ENCODE measurements around the gene MORN2.

MORN2 gene

DNA sequence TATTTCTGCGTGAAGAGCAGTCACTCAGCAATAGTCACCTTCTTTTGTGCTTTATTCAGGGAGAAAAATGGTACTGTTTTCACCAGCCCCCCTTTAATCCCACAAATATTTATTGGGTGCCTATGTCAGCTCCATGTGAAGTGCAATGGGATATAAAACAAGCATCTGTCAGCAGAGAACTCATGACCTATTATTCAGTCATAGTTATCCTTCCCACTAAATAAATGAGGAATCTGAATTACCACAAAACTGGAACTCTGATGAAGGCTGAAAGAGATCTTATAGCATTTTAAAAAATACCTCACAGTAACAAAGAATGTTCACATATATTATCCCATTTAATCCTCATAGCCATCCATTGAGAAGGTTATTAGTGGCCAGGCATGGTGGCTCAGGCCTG lies 45.8 kb upstream of the MORN2 start:
- H3K79me2 ChIP-seq (ENCODE audit: insufficient read depth, low read length) = no peaks in the 10 kb centered on the region
- peaks cover 20% of the 10 kb centered on the region; the same call in 1 of the 2 replicates for H3K36me3 ChIP-seq (ENCODE audit: insufficient read depth, low read length)
- no peaks in the 10 kb centered on the region for H4K20me1 ChIP-seq (ENCODE audit: insufficient read depth, low read length, poor library complexity, severe bottlenecking)
- no peak overlapping the region for H3K9ac ChIP-seq (ENCODE audit: low read depth, low read length, poor library complexity, severe bottlenecking)
- H3F3A ChIP-seq (ENCODE audit: low read depth) = no peaks in the 10 kb centered on the region
- H3K27me3 ChIP-seq (ENCODE audit: insufficient read depth, low read length, poor library complexity, severe bottlenecking) = no peaks in the 10 kb centered on the region
- H2AFZ ChIP-seq (ENCODE audit: low read length) = no peak overlapping the region
- peaks cover 4% of the 10 kb centered on the region for H3K4me1 ChIP-seq (ENCODE audit: insufficient read depth, low read length, poor library complexity, severe bottlenecking)
- TF ChIP-seq EZH2phosphoT487 (IDR thresholded peaks at IDR 0.05; ENCODE audit: borderline replicate concordance) = no peak
- TF ChIP-seq, protein P1, sequence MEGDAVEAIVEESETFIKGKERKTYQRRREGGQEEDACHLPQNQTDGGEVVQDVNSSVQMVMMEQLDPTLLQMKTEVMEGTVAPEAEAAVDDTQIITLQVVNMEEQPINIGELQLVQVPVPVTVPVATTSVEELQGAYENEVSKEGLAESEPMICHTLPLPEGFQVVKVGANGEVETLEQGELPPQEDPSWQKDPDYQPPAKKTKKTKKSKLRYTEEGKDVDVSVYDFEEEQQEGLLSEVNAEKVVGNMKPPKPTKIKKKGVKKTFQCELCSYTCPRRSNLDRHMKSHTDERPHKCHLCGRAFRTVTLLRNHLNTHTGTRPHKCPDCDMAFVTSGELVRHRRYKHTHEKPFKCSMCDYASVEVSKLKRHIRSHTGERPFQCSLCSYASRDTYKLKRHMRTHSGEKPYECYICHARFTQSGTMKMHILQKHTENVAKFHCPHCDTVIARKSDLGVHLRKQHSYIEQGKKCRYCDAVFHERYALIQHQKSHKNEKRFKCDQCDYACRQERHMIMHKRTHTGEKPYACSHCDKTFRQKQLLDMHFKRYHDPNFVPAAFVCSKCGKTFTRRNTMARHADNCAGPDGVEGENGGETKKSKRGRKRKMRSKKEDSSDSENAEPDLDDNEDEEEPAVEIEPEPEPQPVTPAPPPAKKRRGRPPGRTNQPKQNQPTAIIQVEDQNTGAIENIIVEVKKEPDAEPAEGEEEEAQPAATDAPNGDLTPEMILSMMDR (conservative IDR thresholded peaks at IDR 0.05; ENCODE audit: low read length) = no peak
- no peaks in the 10 kb centered on the region for H3K9me3 ChIP-seq (ENCODE audit: insufficient read depth, low read depth, low read length)
- H3K9me2 ChIP-seq (replicated peaks; ENCODE audit: low read depth, low read length) = no peaks in the 10 kb centered on the region
- no peak overlapping the region for H3K4me2 ChIP-seq (ENCODE audit: low read depth, low read length, poor library complexity, severe bottlenecking)
- H3K4me3 ChIP-seq (ENCODE audit: low read length, poor library complexity, severe bottlenecking) = no peak overlapping the region

DNA sequence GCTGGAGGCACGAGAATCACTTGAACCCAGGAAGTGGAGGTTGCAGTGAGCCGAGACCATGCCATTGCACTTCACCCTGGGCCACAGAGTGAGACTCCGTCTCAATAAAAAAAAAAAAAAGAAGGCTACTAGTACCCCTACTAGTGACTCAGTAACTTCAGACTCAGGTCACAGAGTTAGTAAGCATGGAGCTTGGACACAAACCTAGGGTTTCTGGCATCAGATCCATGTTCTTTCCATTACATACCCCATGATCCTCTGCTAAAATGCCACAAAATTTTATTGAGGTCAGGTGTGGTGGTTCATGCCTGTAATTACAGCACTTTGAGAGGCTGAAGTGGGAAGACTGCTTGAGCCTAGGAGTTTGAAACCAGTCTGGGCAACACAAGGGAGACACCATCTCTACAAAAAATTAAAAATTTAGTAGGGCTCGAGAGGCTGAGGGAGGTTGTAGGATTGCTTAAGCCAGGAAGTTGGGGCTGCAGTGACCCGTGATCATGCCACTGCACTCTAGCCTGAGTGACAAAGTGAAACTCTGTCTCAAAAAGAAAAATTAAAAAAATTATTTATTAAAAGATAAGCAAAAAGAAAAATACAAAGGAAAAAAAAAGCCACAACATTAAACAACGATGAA lies 45.1 kb upstream of the MORN2 start:
- Histone ChIP-seq H3K27me3 (ENCODE audit: insufficient read depth, low read length, poor library complexity, severe bottlenecking) (no peaks in the 10 kb centered on the region), H3K4me3 (ENCODE audit: low read length, poor library complexity, severe bottlenecking) (no peak overlapping the region), H3F3A (ENCODE audit: low read depth) (no peaks in the 10 kb centered on the region), H3K4me2 (ENCODE audit: low read depth, low read length, poor library complexity, severe bottlenecking) (no peak overlapping the region), H3K79me2 (ENCODE audit: insufficient read depth, low read length) (no peaks in the 10 kb centered on the region), H3K4me1 (ENCODE audit: insufficient read depth, low read length, poor library complexity, severe bottlenecking) (peaks cover 4% of the 10 kb centered on the region), H3K9me3 (ENCODE audit: insufficient read depth, low read depth, low read length) (no peaks in the 10 kb centered on the region), H3K9me2 (replicated peaks; ENCODE audit: low read depth, low read length) (no peaks in the 10 kb centered on the region), H2AFZ (ENCODE audit: low read length) (no peak overlapping the region), H3K36me3 (ENCODE audit: insufficient read depth, low read length) (peaks cover 20% of the 10 kb centered on the region; the same call in 1 of the 2 replicates), H4K20me1 (ENCODE audit: insufficient read depth, low read length, poor library complexity, severe bottlenecking) (no peaks in the 10 kb centered on the region), H3K9ac (ENCODE audit: low read depth, low read length, poor library complexity, severe bottlenecking) (no peak overlapping the region)
- no peak for TF ChIP-seq EZH2phosphoT487 (IDR thresholded peaks at IDR 0.05; ENCODE audit: borderline replicate concordance)
- TF ChIP-seq, protein P1 (conservative IDR thresholded peaks at IDR 0.05; ENCODE audit: low read length) = no peak

DNA sequence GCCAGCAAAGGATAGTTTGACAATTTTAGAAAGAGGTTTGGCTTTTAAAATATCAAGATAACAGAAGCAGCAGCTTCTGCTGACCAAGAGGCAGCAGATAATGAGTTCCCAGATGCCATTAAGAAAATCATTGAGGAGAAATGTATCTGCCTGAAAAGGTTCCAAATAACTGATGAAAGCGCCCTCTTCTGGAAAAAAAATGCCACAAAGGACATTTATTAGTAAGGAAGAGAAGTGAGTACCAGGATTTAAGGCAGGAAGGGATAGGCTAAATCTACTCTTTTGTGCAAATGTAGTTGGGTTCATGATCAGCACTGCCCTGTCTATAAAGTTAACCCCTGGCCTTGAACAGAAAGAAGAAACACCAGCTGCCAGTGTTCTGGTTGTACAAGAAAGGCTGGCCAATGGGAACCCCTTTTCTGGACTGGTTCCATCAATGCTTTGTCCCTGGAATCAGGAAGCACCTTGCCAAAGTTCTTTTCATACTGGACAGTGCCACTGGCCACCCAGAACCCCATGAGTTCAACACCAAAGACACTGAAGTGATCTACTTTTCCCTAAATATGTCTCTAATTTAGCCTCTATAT lies 40.7 kb upstream of the MORN2 start:
- no peaks in the 10 kb centered on the region for H3K9me3 ChIP-seq (ENCODE audit: insufficient read depth, low read depth, low read length)
- H2AFZ ChIP-seq (ENCODE audit: low read length) = no peak overlapping the region
- H3K36me3 ChIP-seq (ENCODE audit: insufficient read depth, low read length) = peaks cover 16% of the 10 kb centered on the region; the same call in 1 of the 2 replicates
- TF ChIP-seq, protein P1 (conservative IDR thresholded peaks at IDR 0.05; ENCODE audit: low read length) = peak; percentile 68
- TF ChIP-seq EZH2phosphoT487 (IDR thresholded peaks at IDR 0.05; ENCODE audit: borderline replicate concordance) = no peak
- H3K4me1 ChIP-seq (ENCODE audit: insufficient read depth, low read length, poor library complexity, severe bottlenecking) = no peaks in the 10 kb centered on the region
- H3K4me2 ChIP-seq (ENCODE audit: low read depth, low read length, poor library complexity, severe bottlenecking) = no peak overlapping the region
- no peak overlapping the region for H3K9ac ChIP-seq (ENCODE audit: low read depth, low read length, poor library complexity, severe bottlenecking)
- no peaks in the 10 kb centered on the region for H3K9me2 ChIP-seq (replicated peaks; ENCODE audit: low read depth, low read length)
- H3K27me3 ChIP-seq (ENCODE audit: insufficient read depth, low read length, poor library complexity, severe bottlenecking) = no peaks in the 10 kb centered on the region
- H3K4me3 ChIP-seq (ENCODE audit: low read length, poor library complexity, severe bottlenecking) = no peak overlapping the region
- no peaks in the 10 kb centered on the region for H4K20me1 ChIP-seq (ENCODE audit: insufficient read depth, low read length, poor library complexity, severe bottlenecking)
- no peaks in the 10 kb centered on the region for H3F3A ChIP-seq (ENCODE audit: low read depth)
- no peaks in the 10 kb centered on the region for H3K79me2 ChIP-seq (ENCODE audit: insufficient read depth, low read length)

All from Loucy (cell line).